T-helper 2 cell treated with Interferon-gamma antibody and Interleukin-4, amounts not matched to agents 5 μg/mL and 100 μg/mL, for 36 hours (primary cell): Measurements from ENCODE around the gene DOK5.

ENCODE experiments used
- DNase-seq: peaks from one replicate; pipeline ENCODE4 v3.0.0; 2021; ENCODE audit warnings: low spot score
- H3K27ac Mint-ChIP-seq: one replicate; pipeline ENCODE4 v1.8.0; 2021; ENCODE audit warnings: mild to moderate bottlenecking, mixed read lengths
- H3K27me3 Mint-ChIP-seq: one replicate; pipeline ENCODE4 v1.8.0; 2021; ENCODE audit warnings: low read depth, mixed read lengths
- H3K36me3 Mint-ChIP-seq: one replicate; pipeline ENCODE4 v1.8.0; 2021; ENCODE audit warnings: low read depth, mixed read lengths
- H3K4me1 Mint-ChIP-seq: one replicate; pipeline ENCODE4 v1.8.0; 2021; ENCODE audit warnings: low read depth, mixed read lengths
- H3K4me3 Mint-ChIP-seq: one replicate; pipeline ENCODE4 v1.8.0; 2022; ENCODE audit warnings: mild to moderate bottlenecking, moderate library complexity, mixed read lengths
- H3K9me3 Mint-ChIP-seq: one replicate; pipeline ENCODE4 v1.8.0; 2021; ENCODE audit warnings: mixed read lengths

The DOK5 gene

DNA sequence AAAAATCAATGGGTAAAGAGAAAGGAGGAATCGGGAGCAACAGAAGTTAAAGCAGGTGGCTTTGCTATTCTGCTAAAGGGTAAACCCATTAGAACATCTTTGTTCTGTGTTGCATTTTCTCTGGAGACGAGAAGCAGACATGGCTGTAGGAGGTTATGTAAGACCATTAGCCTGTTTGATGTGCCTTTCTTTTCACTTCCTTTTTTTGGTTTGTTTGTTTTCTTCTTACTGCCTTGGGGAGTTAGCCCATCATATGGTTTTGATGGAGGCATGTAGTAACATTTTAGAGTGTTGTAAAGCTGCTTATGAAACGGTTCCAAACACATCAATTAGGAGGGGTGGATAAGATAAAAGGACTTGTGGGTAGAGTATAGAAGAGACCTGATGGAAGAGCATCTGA, 131.0 kb downstream of the DOK5 start:
- H3K27ac Mint-ChIP-seq, result no peak overlapping the region
- peaks cover 3% of the 10 kb centered on the region for H3K9me3 Mint-ChIP-seq
- no peak for DNase-seq
- H3K36me3 Mint-ChIP-seq, result no peaks in the 10 kb centered on the region
- no peak overlapping the region for H3K4me3 Mint-ChIP-seq
- H3K4me1 Mint-ChIP-seq, result no peaks in the 10 kb centered on the region
- H3K27me3 Mint-ChIP-seq, result no peaks in the 10 kb centered on the region

GRCh38 chr20:54608039-54608745, 132.8 kb downstream of the DOK5 start:
- peaks cover 3% of the 10 kb centered on the region for H3K9me3 Mint-ChIP-seq
- DNase-seq, result no peak
- H3K27me3 Mint-ChIP-seq, result no peaks in the 10 kb centered on the region
- H3K27ac Mint-ChIP-seq, result no peak overlapping the region
- H3K4me1 Mint-ChIP-seq, result no peaks in the 10 kb centered on the region
- H3K4me3 Mint-ChIP-seq, result no peak overlapping the region
- H3K36me3 Mint-ChIP-seq, result no peaks in the 10 kb centered on the region

- DNase-seq, result no peak
- Mint-ChIP-seq H3K36me3 (no peaks in the 10 kb centered on the region), H3K27me3 (no peaks in the 10 kb centered on the region), H3K27ac (no peak overlapping the region), H3K4me1 (no peaks in the 10 kb centered on the region), H3K9me3 (peaks cover 3% of the 10 kb centered on the region), H3K4me3 (no peak overlapping the region)
These were observed 133.6 kb downstream of the DOK5 start for GRCh38 chr20:54608943-54609342.

GRCh38 chr20:54611708-54612412, 136.5 kb downstream of the DOK5 start:
- no peak for DNase-seq
- Mint-ChIP-seq H3K27ac (no peak overlapping the region), H3K27me3 (no peaks in the 10 kb centered on the region), H3K9me3 (no peaks in the 10 kb centered on the region), H3K4me1 (no peaks in the 10 kb centered on the region), H3K4me3 (no peak overlapping the region), H3K36me3 (no peaks in the 10 kb centered on the region)

DNA sequence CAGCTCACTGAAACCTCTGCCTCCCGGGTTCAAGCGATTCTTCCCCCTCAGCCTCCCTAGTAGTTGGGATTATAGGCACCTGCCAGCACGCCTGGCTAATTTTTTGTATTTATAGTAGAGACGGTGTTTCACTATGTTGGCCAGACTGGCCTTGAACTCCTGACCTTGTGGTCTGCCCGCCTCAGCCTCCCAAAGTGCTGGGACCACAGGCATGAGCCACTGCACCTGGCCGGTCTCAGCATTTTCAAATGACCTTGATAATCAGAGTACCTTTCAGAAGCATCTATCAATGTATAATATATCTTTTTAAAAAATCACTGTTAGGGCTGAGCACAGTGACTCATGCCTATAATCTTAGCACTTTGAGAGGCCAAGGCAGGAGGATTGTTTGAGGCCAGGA, 143.0 kb downstream of the DOK5 start:
- Mint-ChIP-seq H3K27me3 (no peaks in the 10 kb centered on the region), H3K4me3 (no peak overlapping the region), H3K4me1 (no peaks in the 10 kb centered on the region), H3K9me3 (no peaks in the 10 kb centered on the region), H3K36me3 (no peaks in the 10 kb centered on the region), H3K27ac (no peak overlapping the region)
- no peak for DNase-seq

DNA sequence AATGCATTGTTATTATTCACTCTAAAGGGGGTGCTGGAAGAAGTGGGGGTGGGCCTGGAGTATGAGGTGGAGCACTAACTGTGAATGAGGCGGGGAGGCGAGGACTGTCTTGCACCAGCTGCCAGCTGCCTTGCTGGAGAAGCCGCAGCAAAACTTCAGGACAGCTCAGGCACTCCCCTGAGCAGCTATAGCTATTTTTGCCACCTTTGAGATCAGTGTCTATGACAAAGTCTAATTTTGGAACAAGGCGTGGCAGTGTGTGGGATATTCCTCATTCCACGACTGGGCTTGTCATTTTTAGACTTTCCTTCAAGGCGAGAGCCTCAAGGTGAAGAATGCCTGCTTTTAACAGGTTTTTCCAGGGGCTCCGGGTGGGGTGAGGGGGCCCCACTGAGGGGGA, 143.8 kb downstream of the DOK5 start:
- no peaks in the 10 kb centered on the region for H3K9me3 Mint-ChIP-seq
- no peak for DNase-seq
- H3K27me3 Mint-ChIP-seq, result no peaks in the 10 kb centered on the region
- no peak overlapping the region for H3K4me3 Mint-ChIP-seq
- no peak overlapping the region for H3K27ac Mint-ChIP-seq
- no peaks in the 10 kb centered on the region for H3K36me3 Mint-ChIP-seq
- no peaks in the 10 kb centered on the region for H3K4me1 Mint-ChIP-seq

- no peak overlapping the region for H3K4me3 Mint-ChIP-seq
- DNase-seq, result no peak
- no peaks in the 10 kb centered on the region for H3K36me3 Mint-ChIP-seq
- no peaks in the 10 kb centered on the region for H3K27me3 Mint-ChIP-seq
- H3K9me3 Mint-ChIP-seq, result no peaks in the 10 kb centered on the region
- no peaks in the 10 kb centered on the region for H3K4me1 Mint-ChIP-seq
- no peak overlapping the region for H3K27ac Mint-ChIP-seq
These were observed 144.3 kb downstream of the DOK5 start for GRCh38 chr20:54619682-54620081.

DNA sequence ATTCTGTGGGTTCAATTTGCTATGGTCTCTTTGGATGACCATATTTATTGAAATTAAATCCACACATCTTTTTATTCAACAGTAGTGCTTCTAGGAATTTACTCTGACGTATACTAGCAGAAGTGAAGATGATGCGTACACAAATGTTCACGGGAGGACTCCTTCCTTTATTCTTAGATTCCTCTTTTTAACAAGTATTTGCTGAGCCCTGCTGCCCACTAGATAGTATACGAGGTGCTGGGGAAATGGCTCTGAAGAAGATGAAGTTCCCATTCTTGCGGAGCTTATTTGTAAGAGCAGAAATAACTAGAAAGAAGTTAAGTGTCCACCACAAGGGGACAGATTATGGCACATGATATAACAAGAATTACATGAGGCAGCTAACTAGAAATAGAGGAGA, 145.2 kb downstream of the DOK5 start:
- Mint-ChIP-seq H3K27ac (no peak overlapping the region), H3K9me3 (no peaks in the 10 kb centered on the region), H3K4me3 (no peak overlapping the region), H3K36me3 (no peaks in the 10 kb centered on the region), H3K27me3 (no peaks in the 10 kb centered on the region), H3K4me1 (no peaks in the 10 kb centered on the region)
- DNase-seq, result no peak

- H3K4me3 Mint-ChIP-seq, result no peak overlapping the region
- H3K27me3 Mint-ChIP-seq, result no peaks in the 10 kb centered on the region
- DNase-seq, result no peak
- no peaks in the 10 kb centered on the region for H3K36me3 Mint-ChIP-seq
- no peak overlapping the region for H3K27ac Mint-ChIP-seq
- no peaks in the 10 kb centered on the region for H3K9me3 Mint-ChIP-seq
- no peaks in the 10 kb centered on the region for H3K4me1 Mint-ChIP-seq
These were observed 147.2 kb downstream of the DOK5 start for GRCh38 chr20:54622333-54623295.

DNA sequence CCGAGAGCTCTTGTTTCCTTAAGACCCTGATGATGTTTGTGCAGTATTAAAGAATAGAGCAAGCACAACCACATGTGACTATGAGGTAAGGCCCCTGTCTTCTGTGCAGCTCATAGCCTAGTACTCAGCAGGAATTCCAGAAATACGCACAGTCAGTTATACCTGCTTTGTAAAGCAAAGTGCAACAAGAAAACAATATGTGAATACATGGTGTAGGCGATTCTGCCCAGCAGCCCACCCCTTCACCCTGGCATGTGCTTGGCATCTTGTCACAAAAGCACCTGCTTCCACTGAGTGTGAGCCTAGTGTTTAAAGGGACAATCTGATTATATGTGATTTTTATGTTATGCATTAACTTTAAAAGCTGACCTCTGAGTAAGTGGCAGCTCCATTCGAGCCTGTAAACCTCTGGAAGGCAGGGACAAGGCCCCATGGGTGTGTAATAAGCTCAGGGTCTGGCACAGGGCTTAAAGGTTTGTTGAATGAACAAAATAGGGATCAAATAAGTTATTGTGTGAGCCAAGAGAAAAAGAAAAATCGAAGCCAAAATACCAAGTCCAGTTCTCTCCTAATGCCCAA, 148.7 kb downstream of the DOK5 start:
- Mint-ChIP-seq H3K27me3 (no peaks in the 10 kb centered on the region), H3K4me3 (no peak overlapping the region), H3K9me3 (no peaks in the 10 kb centered on the region), H3K36me3 (no peaks in the 10 kb centered on the region), H3K27ac (no peak overlapping the region), H3K4me1 (no peaks in the 10 kb centered on the region)
- DNase-seq, result no peak

DNA sequence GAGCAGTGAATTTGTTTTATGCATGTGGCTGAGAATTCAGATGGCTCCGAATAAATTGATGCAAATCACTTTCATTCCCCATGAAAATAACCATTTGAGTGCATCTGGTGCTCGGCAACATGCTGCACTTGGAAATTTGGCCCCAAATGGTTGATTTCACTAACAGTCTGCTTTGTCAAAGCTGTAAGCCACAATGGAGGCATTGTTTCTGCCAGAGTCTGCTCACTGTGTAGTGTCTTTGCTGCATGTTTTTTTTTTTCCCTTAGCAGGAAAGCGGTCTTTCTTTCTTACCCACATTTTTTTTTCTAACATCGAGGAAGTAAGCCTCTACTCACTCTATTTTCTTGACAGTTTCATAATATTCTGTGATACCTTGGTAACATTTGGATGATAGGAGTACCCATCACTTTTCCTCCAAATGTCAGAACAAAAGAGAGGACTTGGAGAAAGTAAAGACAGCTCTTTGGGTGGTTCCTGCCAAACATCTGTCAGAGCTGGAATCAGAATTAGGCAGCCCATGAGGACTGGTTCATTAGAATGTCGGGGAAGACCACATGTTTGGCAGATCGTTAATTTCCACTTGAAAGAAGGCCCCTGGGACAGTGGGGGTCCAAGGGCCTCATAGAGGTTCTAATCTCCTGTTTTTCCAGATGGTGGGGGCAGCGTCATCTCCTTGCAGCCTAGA, 149.5 kb downstream of the DOK5 start:
- Mint-ChIP-seq H3K36me3 (no peaks in the 10 kb centered on the region), H3K27ac (no peak overlapping the region), H3K4me3 (no peak overlapping the region), H3K9me3 (no peaks in the 10 kb centered on the region), H3K4me1 (no peaks in the 10 kb centered on the region), H3K27me3 (no peaks in the 10 kb centered on the region)
- DNase-seq, result no peak

GRCh38 chr20:54625497-54625896, 150.1 kb downstream of the DOK5 start:
- H3K4me1 Mint-ChIP-seq, result no peaks in the 10 kb centered on the region
- DNase-seq, result no peak
- H3K4me3 Mint-ChIP-seq, result no peak overlapping the region
- no peaks in the 10 kb centered on the region for H3K27me3 Mint-ChIP-seq
- no peaks in the 10 kb centered on the region for H3K9me3 Mint-ChIP-seq
- H3K27ac Mint-ChIP-seq, result no peak overlapping the region
- no peaks in the 10 kb centered on the region for H3K36me3 Mint-ChIP-seq

DNA sequence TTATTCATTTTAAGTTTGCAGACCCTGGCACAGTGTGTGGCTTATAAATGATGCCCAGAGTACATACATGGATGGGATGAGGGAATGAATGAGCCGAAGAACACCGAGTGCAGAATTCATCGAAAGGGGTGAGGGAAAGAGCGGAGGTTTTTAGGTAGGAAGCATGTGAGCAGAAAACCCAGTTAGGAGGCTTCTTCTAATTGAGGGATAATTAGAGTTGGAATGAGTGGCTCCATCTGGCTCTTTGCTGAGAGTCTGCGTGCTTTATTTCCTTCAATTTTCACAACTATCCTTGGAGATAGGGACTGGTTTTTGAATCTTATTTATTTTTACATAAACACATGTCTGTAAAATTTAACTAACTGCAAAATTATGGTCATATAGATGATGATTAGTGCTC, 150.7 kb downstream of the DOK5 start:
- no peaks in the 10 kb centered on the region for H3K9me3 Mint-ChIP-seq

More for the DNA sequence above, 150.7 kb downstream of the DOK5 start:
- no peak for DNase-seq
- no peaks in the 10 kb centered on the region for H3K27me3 Mint-ChIP-seq
- no peak overlapping the region for H3K4me3 Mint-ChIP-seq
- H3K36me3 Mint-ChIP-seq, result no peaks in the 10 kb centered on the region
- H3K27ac Mint-ChIP-seq, result no peak overlapping the region
- no peaks in the 10 kb centered on the region for H3K4me1 Mint-ChIP-seq
